Mesenchymal stem cell (in vitro differentiated cells and primary cell): ENCODE measurements around the gene VPS50.

ENCODE experiments used
- DNase-seq: peaks from one replicate; pipeline ENCODE4 v3.0.0-alpha.2; 2013
- H2AFZ ChIP-seq: one replicate; pipeline ENCODE4 v1.6.1; 2013; ENCODE audit warnings: low read depth, mild to moderate bottlenecking, control low read depth, inconsistent platforms, low read length, moderate library complexity
- H2AK5ac ChIP-seq: 2 replicates; pipeline ENCODE4 v1.6.1; 2013; ENCODE audit warnings: low read length, moderate library complexity, mild to moderate bottlenecking, inconsistent platforms; ENCODE audit not compliant: severe bottlenecking
- H2BK120ac ChIP-seq: one replicate; pipeline ENCODE4 v1.6.1; 2013; ENCODE audit warnings: low read depth, mild to moderate bottlenecking, inconsistent platforms, low read length, moderate library complexity
- H2BK12ac ChIP-seq, 2 experiments: one replicate each; pipeline ENCODE4 v1.6.1; 2013; ENCODE audit warnings: inconsistent platforms in 2 of 2, low read length in 2 of 2, mild to moderate bottlenecking in 2 of 2, moderate library complexity in 2 of 2, control low read depth in 1 of 2
- H2BK15ac ChIP-seq: one replicate; pipeline ENCODE4 v1.6.1; 2013; ENCODE audit warnings: mild to moderate bottlenecking, low read depth, inconsistent platforms; ENCODE audit not compliant: poor library complexity, severe bottlenecking
- H2BK5ac ChIP-seq: 2 replicates; pipeline ENCODE4 v1.6.1; 2013; ENCODE audit warnings: low read depth, mild to moderate bottlenecking, low read length, control low read depth, inconsistent platforms; ENCODE audit not compliant: poor library complexity, severe bottlenecking
- H3K14ac ChIP-seq, 2 experiments: one replicate each; pipeline ENCODE4 v1.6.1; 2013; ENCODE audit warnings: inconsistent platforms in 2 of 2, low read length in 2 of 2, control low read depth in 1 of 2, mild to moderate bottlenecking in 1 of 2, moderate library complexity in 1 of 2
- H3K18ac ChIP-seq, 2 experiments: one replicate each; pipeline ENCODE4 v1.6.1; 2013; ENCODE audit warnings: inconsistent platforms in 2 of 2, low read length in 2 of 2, control low read depth in 1 of 2, low read depth in 1 of 2, mild to moderate bottlenecking in 1 of 2
- H3K23ac ChIP-seq, 2 experiments: one replicate each; pipeline ENCODE4 v1.6.1; 2013; ENCODE audit warnings: inconsistent platforms in 2 of 2, low read length in 2 of 2, mild to moderate bottlenecking in 2 of 2, moderate library complexity in 2 of 2, control low read depth in 1 of 2
- H3K27ac ChIP-seq: 2 replicates; pipeline ENCODE4 v1.5.1; 2013; ENCODE audit warnings: mild to moderate bottlenecking, moderate library complexity, low read length, control low read depth, inconsistent platforms; ENCODE audit not compliant: poor library complexity, severe bottlenecking
- H3K27me3 ChIP-seq, 2 experiments: 2 replicates each; pipeline versions ENCODE4 v1.6.1 to v1.7.0; 2013; ENCODE audit warnings: low read length in 2 of 2, mild to moderate bottlenecking in 2 of 2, moderate library complexity in 2 of 2, control low read depth in 1 of 2, inconsistent platforms in 1 of 2; ENCODE audit not compliant: control insufficient read depth in 1 of 2, insufficient read depth in 1 of 2
- H3K36me3 ChIP-seq, 2 experiments: 2 replicates each; pipeline versions ENCODE4 v1.6.1 to v1.7.0; 2013; ENCODE audit warnings: low read length in 2 of 2, control low read depth in 1 of 2, inconsistent platforms in 1 of 2, low read depth in 1 of 2, mild to moderate bottlenecking in 1 of 2; ENCODE audit not compliant: insufficient read depth in 2 of 2, control insufficient read depth in 1 of 2
- H3K4ac ChIP-seq, 2 experiments: one replicate each; pipeline ENCODE4 v1.6.1; 2013; ENCODE audit warnings: inconsistent platforms in 2 of 2, low read length in 2 of 2, mild to moderate bottlenecking in 2 of 2, moderate library complexity in 2 of 2, control low read depth in 1 of 2, low read depth in 1 of 2
- H3K4me1 ChIP-seq: 2 replicates; pipeline ENCODE4 v1.6.1; 2013; ENCODE audit warnings: low read depth, low read length, control low read depth; ENCODE audit not compliant: control insufficient read depth, insufficient read depth
- H3K4me2 ChIP-seq: 2 replicates; pipeline ENCODE4 v1.6.1; 2013; ENCODE audit warnings: low read length, mild to moderate bottlenecking, inconsistent platforms; ENCODE audit not compliant: poor library complexity, severe bottlenecking
- H3K4me3 ChIP-seq, 2 experiments: 2 replicates each; pipeline versions ENCODE4 v1.5.1 to v1.7.0; 2013; ENCODE audit warnings: low read length in 2 of 2, mild to moderate bottlenecking in 2 of 2, control low read depth in 1 of 2, low read depth in 1 of 2; ENCODE audit not compliant: insufficient read depth in 1 of 2
- H3K79me1 ChIP-seq: replicated peaks from 2 replicates; pipeline ENCODE4 v1.6.1; 2013; ENCODE audit warnings: mild to moderate bottlenecking, control low read depth, low read length, inconsistent platforms; ENCODE audit not compliant: poor library complexity, severe bottlenecking
- H3K9ac ChIP-seq: 2 replicates; pipeline ENCODE4 v1.7.0; 2013; ENCODE audit warnings: mild to moderate bottlenecking, low read length, moderate library complexity
- H3K9me3 ChIP-seq: 2 replicates; pipeline ENCODE4 v1.7.0; 2013; ENCODE audit warnings: mild to moderate bottlenecking, low read length; ENCODE audit not compliant: control insufficient read depth
- H4K8ac ChIP-seq: one replicate; pipeline ENCODE4 v1.6.1; 2013; ENCODE audit warnings: inconsistent platforms, mild to moderate bottlenecking, low read length, moderate library complexity
- H4K91ac ChIP-seq: one replicate; pipeline ENCODE4 v1.6.1; 2013; ENCODE audit warnings: mild to moderate bottlenecking, low read length, inconsistent platforms
- WGBS: methylation state at CpG from one replicate; pipeline ENCODE4 v1.1.7; 2013; ENCODE audit warnings: mixed read lengths; 5-methylcytosine and 5-hydroxymethylcytosine counted together

VPS50 gene

GRCh38 chr7:93279541-93279940 is 47.4 kb downstream of the VPS50 start:
- Histone ChIP-seq H3K4me3 (no peak overlapping the region), H3K27me3 (no peaks in the 10 kb centered on the region), H3K9ac (no peak overlapping the region), H3K4me1 (no peaks in the 10 kb centered on the region), H2AK5ac (no peak overlapping the region), H4K91ac (no peak overlapping the region), H2BK12ac (no peak overlapping the region), H2BK15ac (no peak overlapping the region), H3K18ac (no peak overlapping the region), H4K8ac (no peak overlapping the region), H3K4ac (no peak overlapping the region), H3K4me2 (no peak overlapping the region), H3K36me3 (peaks cover 3 to 32% of the 10 kb centered on the region in 2 experiments), H3K14ac (no peak overlapping the region), H3K23ac (no peak overlapping the region), H3K79me1 (no peaks in the 10 kb centered on the region), H2BK120ac (no peak overlapping the region), H2AFZ (no peak overlapping the region), H3K9me3 (no peaks in the 10 kb centered on the region), H3K27ac (no peak overlapping the region), H2BK5ac (no peak overlapping the region)
- 97% methylated on average over 1 of the region's 1 CpG for WGBS
- DNase-seq, result no peak

GRCh38 chr7:93284908-93285307 is 52.7 kb downstream of the VPS50 start:
- Histone ChIP-seq H2BK120ac (no peak overlapping the region), H3K4me2 (no peak overlapping the region), H3K9me3 (no peaks in the 10 kb centered on the region), H3K4ac (no peak overlapping the region), H3K27me3 (no peaks in the 10 kb centered on the region), H3K23ac (no peak overlapping the region), H3K9ac (no peak overlapping the region), H2AK5ac (no peak overlapping the region), H4K91ac (no peak overlapping the region), H3K14ac (no peak overlapping the region), H3K4me3 (no peak overlapping the region), H2BK5ac (no peak overlapping the region), H2AFZ (no peak overlapping the region), H3K36me3 (peaks cover 3 to 11% of the 10 kb centered on the region in 2 experiments), H2BK15ac (no peak overlapping the region), H3K4me1 (no peaks in the 10 kb centered on the region), H3K79me1 (no peaks in the 10 kb centered on the region), H3K27ac (no peak overlapping the region), H2BK12ac (no peak overlapping the region), H3K18ac (no peak overlapping the region), H4K8ac (no peak overlapping the region)
- WGBS, result no CpG with 5 or more reads among the region's 1 CpG
- DNase-seq, result no peak

GRCh38 chr7:93293229-93293628 is 61.1 kb downstream of the VPS50 start:
- Histone ChIP-seq H3K79me1 (no peaks in the 10 kb centered on the region), H3K4me2 (no peak overlapping the region), H2BK15ac (no peak overlapping the region), H3K4me1 (no peaks in the 10 kb centered on the region), H2AK5ac (no peak overlapping the region), H3K27ac (no peak overlapping the region), H3K9me3 (no peaks in the 10 kb centered on the region), H3K18ac (no peak overlapping the region), H3K27me3 (no peaks in the 10 kb centered on the region), H3K14ac (no peak overlapping the region), H2BK120ac (no peak overlapping the region), H3K23ac (no peak overlapping the region), H4K8ac (no peak overlapping the region), H3K36me3 (peaks cover 0 to 21% of the 10 kb centered on the region in 2 experiments), H2BK5ac (no peak overlapping the region), H2BK12ac (no peak overlapping the region), H2AFZ (no peak overlapping the region), H3K4ac (no peak overlapping the region), H3K9ac (no peak overlapping the region), H4K91ac (no peak overlapping the region), H3K4me3 (no peak overlapping the region)
- no peak for DNase-seq
- WGBS, result no CpG with 5 or more reads among the region's 2 CpGs

- no peak overlapping the region for H3K4ac ChIP-seq
- no peak overlapping the region for H3K4me2 ChIP-seq
Measured at GRCh38 chr7:93298206-93298605, 66.0 kb downstream of the VPS50 start.

More at GRCh38 chr7:93298206-93298605, 66.0 kb downstream of the VPS50 start:
- H3K36me3 ChIP-seq, result peaks cover 0 to 24% of the 10 kb centered on the region in 2 experiments
- H2BK120ac ChIP-seq, result no peak overlapping the region
- no peak for DNase-seq
- H2BK12ac ChIP-seq, result no peak overlapping the region
- H3K27ac ChIP-seq, result no peak overlapping the region
- H3K9me3 ChIP-seq, result no peaks in the 10 kb centered on the region
- no peak overlapping the region for H3K18ac ChIP-seq
- no peak overlapping the region for H2BK5ac ChIP-seq
- no peaks in the 10 kb centered on the region for H3K4me1 ChIP-seq
- no peak overlapping the region for H2AK5ac ChIP-seq
- no peak overlapping the region for H4K91ac ChIP-seq
- no peak overlapping the region for H2BK15ac ChIP-seq
- H3K14ac ChIP-seq, result no peak overlapping the region
- H3K23ac ChIP-seq, result no peak overlapping the region
- H3K27me3 ChIP-seq, result no peaks in the 10 kb centered on the region
- H4K8ac ChIP-seq, result no peak overlapping the region
- no peak overlapping the region for H3K9ac ChIP-seq
- H3K4me3 ChIP-seq, result no peak overlapping the region
- WGBS, result 100% methylated on average over 1 of the region's 1 CpG
- no peaks in the 10 kb centered on the region for H3K79me1 ChIP-seq
- no peak overlapping the region for H2AFZ ChIP-seq
